RWPE2 (cell line): ENCODE measurements around the gene TTYH2.

Experiments
- ATAC-seq: fragments of 200-7000 bp; cut with Tn5 transposase; 3 replicates; pipeline ENCODE4 v1.9.1; 2021; ENCODE audit warnings: low read depth
- DNase-seq: peaks from one replicate; pipeline ENCODE4 v3.0.0-alpha.2; 2020; ENCODE audit warnings: low spot score
- H3K27ac ChIP-seq: fragments of 450-650 bp; 2 replicates; pipeline ENCODE4 v1.5.1; 2017; ENCODE audit warnings: mild to moderate bottlenecking; ENCODE audit not compliant: poor library complexity, severe bottlenecking
- H3K27me3 ChIP-seq: fragments of 250-450 bp; sonication (Bioruptor Pico); 2 replicates; pipeline ENCODE4 v1.5.1; 2021; ENCODE audit warnings: mild to moderate bottlenecking, moderate library complexity; ENCODE audit not compliant: insufficient read depth, poor library complexity, severe bottlenecking
- H3K36me3 ChIP-seq: fragments of 250-450 bp; sonication (Bioruptor Pico); 2 replicates; pipeline ENCODE4 v1.5.1; 2020; ENCODE audit warnings: low read depth, mild to moderate bottlenecking, moderate library complexity
- H3K4me1 ChIP-seq: fragments of 250-450 bp; sonication (Bioruptor Pico); 2 replicates; pipeline ENCODE4 v1.5.1; 2021; ENCODE audit warnings: mild to moderate bottlenecking, moderate library complexity; ENCODE audit not compliant: insufficient read depth, poor library complexity, severe bottlenecking
- H3K4me3 ChIP-seq: fragments of 250-450 bp; sonication (Bioruptor Pico); 2 replicates; pipeline ENCODE4 v1.5.1; 2021; ENCODE audit warnings: mild to moderate bottlenecking, moderate library complexity; ENCODE audit not compliant: severe bottlenecking
- H3K9me3 ChIP-seq: fragments of 250-450 bp; sonication (Bioruptor Pico); 2 replicates; pipeline ENCODE4 v1.5.1; 2021; ENCODE audit warnings: mild to moderate bottlenecking, moderate library complexity; ENCODE audit not compliant: severe bottlenecking
- CTCF ChIP-seq: fragments of 450-650 bp; IDR thresholded peaks from one replicate; pipeline ENCODE4 v1.5.1; 2017; ENCODE audit warnings: mild to moderate bottlenecking, moderate library complexity; ENCODE audit not compliant: poor library complexity, severe bottlenecking

TTYH2 gene

DNA sequence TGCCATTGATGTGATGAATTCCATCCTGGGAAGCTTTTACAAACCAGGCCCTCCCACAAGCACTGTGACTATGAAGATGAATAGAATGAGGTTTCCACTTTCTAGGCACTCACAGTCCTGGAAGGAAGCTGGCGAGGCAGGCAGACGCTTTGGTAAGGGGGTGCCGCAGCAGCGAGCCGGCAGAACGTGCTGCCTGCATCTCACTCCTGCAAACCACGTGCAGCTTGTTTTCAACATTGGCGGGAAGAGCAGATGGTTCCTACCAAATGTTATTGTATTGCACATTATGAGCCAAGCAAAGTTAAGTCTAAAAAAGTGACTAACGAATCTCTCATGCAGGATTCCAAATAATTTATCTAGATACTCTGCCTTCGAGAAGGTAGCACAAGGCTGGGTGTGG lies 57.0 kb downstream of the TTYH2 start:
- DNase-seq (no peak), ATAC-seq (no peak)
- Histone ChIP-seq H3K4me3 (no peak overlapping the region), H3K4me1 (no peaks in the 10 kb centered on the region), H3K9me3 (no peaks in the 10 kb centered on the region), H3K27ac (no peak overlapping the region), H3K27me3 (peaks cover 25% of the 10 kb centered on the region), H3K36me3 (no peaks in the 10 kb centered on the region)
- TF ChIP-seq CTCF, result no peak

- DNase-seq, result no peak
- Histone ChIP-seq H3K9me3 (no peaks in the 10 kb centered on the region), H3K27ac (no peak overlapping the region), H3K36me3 (no peaks in the 10 kb centered on the region), H3K4me1 (no peaks in the 10 kb centered on the region), H3K4me3 (no peak overlapping the region), H3K27me3 (peaks cover 35% of the 10 kb centered on the region)
- no peak for ATAC-seq
- TF ChIP-seq CTCF, result no peak
Observed at GRCh38 chr17:74271281-74271680, 57.9 kb downstream of the TTYH2 start.

DNA sequence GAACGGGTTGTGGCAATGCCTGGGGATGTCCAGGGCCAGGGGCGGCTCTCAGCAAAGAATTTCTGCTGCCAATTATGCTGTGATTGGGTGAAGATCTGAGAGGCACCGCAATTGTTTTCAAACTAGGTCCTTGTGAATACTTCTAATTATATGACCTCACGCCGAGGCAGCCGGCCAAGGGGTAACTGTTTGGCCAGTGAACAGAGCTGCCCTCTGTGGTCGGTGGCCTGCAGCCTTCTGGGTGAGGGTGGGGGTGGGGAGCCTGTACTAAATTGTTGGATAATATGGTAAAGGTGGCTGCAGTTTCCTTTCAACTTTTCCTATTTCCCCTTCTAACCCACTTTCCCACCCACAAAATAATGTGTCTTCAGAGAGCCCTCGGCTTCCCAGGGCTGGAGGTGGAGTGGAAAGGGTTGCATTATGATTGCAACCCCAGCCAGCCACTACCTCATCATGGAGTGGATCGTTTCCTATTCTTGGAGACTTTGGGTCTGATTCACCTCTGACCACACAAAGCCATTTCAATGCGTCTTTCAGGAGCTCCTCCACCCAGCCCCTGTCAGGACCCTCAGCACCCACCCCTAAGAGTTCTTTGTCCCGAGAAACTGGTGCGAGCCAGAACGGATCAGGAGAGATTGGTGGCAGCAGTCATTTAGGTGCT lies 58.7 kb downstream of the TTYH2 start:
- Histone ChIP-seq H3K4me1 (no peaks in the 10 kb centered on the region), H3K4me3 (no peak overlapping the region), H3K9me3 (no peaks in the 10 kb centered on the region), H3K36me3 (no peaks in the 10 kb centered on the region), H3K27ac (no peak overlapping the region), H3K27me3 (peaks cover 36% of the 10 kb centered on the region)
- ATAC-seq (no peak), DNase-seq (no peak)
- no peak for TF ChIP-seq CTCF

- no peak for DNase-seq
- H3K9me3 ChIP-seq, result no peaks in the 10 kb centered on the region
- H3K27me3 ChIP-seq, result peaks cover 36% of the 10 kb centered on the region
- H3K4me1 ChIP-seq, result no peaks in the 10 kb centered on the region
- H3K4me3 ChIP-seq, result no peak overlapping the region
- no peak for TF ChIP-seq CTCF
- ATAC-seq, result no peak
- H3K27ac ChIP-seq, result no peak overlapping the region
- no peaks in the 10 kb centered on the region for H3K36me3 ChIP-seq
Observed at GRCh38 chr17:74272731-74273201, 59.4 kb downstream of the TTYH2 start.

DNA sequence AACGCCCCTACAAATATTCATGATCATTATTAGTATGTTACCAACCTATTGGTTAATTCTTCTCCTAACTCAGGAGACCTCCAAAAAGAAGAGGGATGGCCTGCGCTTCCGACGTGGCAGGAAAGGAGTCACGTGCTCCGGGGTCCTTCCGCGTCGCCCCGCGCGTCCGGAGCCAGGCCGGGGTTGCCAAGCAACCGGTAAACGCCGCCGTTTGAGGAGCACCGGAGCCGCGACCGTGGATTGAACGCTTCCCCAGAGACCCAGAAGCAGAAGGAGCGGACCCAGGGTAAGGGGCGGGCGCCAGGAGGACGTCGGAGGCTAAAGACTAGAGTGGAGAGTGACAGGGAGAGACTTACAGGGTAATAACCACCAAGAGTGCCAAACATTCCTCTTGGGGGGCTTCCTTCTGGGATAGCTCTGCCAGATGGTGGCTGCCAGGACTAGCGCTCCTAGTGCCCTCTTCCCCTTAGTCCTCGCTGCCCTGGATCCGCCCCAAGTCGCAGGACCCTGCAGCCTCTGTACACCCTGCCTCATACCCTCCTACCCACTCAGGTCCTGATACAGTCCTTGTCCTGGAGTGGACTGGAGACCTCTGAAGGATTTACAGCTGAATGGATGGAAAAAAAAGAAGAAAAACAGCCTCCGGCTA lies 60.8 kb downstream of the TTYH2 start, which contains the start of gene DNAI2:
Gene DNAI2, plus strand, starts transcription at position 175 of the 649 bp plus-strand sequence. CDS start 7,584 bp downstream, outside the sequence.
- no peaks in the 10 kb centered on the region for H3K36me3 ChIP-seq
- ATAC-seq (no peak), DNase-seq (no peak)
- no peak within 1 kb of the TSS for H3K27ac ChIP-seq
- TF ChIP-seq CTCF, result no peak
- H3K4me3 ChIP-seq, result no peak within 1 kb of the TSS
- no peaks in the 10 kb centered on the region for H3K9me3 ChIP-seq
- no peaks in the 10 kb centered on the region for H3K4me1 ChIP-seq
- H3K27me3 ChIP-seq, result peaks cover 36% of the 10 kb centered on the region
